Esophagus muscularis mucosa (tissue), 4 donors: ENCODE data around the gene PHGDH.
"Not testable (repeated sequence)": the region's sequence is repeated elsewhere in the genome, so short reads cannot be mapped to it uniquely, and the experiment has no call there.

ENCODE experiments used
- CTCF ChIP-seq, 3 experiments: fragments of 200-600 bp in 2 of 3; fragments of 450-650 bp in 1 of 3; sonication (generic) in 2 of 3; IDR thresholded peaks; one replicate each; pipeline ENCODE4 v1.5.1; 2017 to 2019; ENCODE audit warnings: antibody characterized with exemption in 3 of 3, mild to moderate bottlenecking in 2 of 3, moderate library complexity in 1 of 3
- EP300 ChIP-seq: sonication (generic); formaldehyde crosslinking; IDR thresholded peaks from one replicate; pipeline ENCODE4 v1.6.1; 2017; ENCODE audit warnings: antibody characterized with exemption
- POLR2A ChIP-seq: fragments of 450-650 bp; IDR thresholded peaks from one replicate; pipeline ENCODE4 v1.6.1; 2017; ENCODE audit warnings: antibody characterized with exemption, moderate library complexity, mild to moderate bottlenecking, low read depth
- POLR2AphosphoS5 ChIP-seq, 2 donors: sonication (generic); formaldehyde crosslinking; IDR thresholded peaks; one replicate each; pipeline ENCODE4 v1.6.1; 2017; ENCODE audit warnings: antibody characterized with exemption in 2 of 2

GRCh38 chr1:119786473-119787050 is 74.8 kb downstream of the PHGDH start:
- TF ChIP-seq CTCF (IDR thresholded peaks at IDR 0.05); POLR2A; POLR2AphosphoS5 (IDR thresholded peaks at IDR 0.05); EP300: not testable (repeated sequence)
